Mucosa of descending colon (tissue), 3 donors: ENCODE data around the gene USP14. TPM values are rescaled to one million over a fixed set of nuclear protein-coding genes. Genes with fewer than 3 reads are reported as not detected.

Experiments used
- microRNA-seq: library from miRNA; unstranded; fragments of <30 nt; microRNA quantifications from one replicate; pipeline ENCODE4, GENCODE V29; 2019
- total RNA-seq, 3 donors: library from RNA; stranded (reverse); fragmentation: NEBNext Ultra II Directional in 2 of 3; extraction: Animal tissue kit (Norgen Biotek cat#: 25700) in 2 of 3; gene quantifications; one replicate each; pipeline versions ENCODE4 v1.2.1 to v1.2.4, GENCODE V29; 2021 to 2023
- donor health status: DM: no; HTN: no; CAD: no; lungs with moderate emphysema.
- donor health status: DM: no; HTN: no; CAD: no.
- donor health status: DM: no; HTN: yes; CAD: no.

Gene USP14
- total RNA-seq, 3 donors from 2014 or later = 25.5 to 47.6 (median 38.2) TPM

Small RNAs within 50 kb of the gene (microRNA-seq; reads per million reads assigned to microRNA genes)
- gene MIR8078 = not detected

Other genes starting within 250 kb of the USP14 start
- 1 to 10 TPM in 1 of 3 donors, under 1 TPM in 1, not detected in 1; 0.55 to 1.2 TPM for gene TUBB8B, start 108.9 kb upstream of the USP14 start, total RNA-seq
- gene THOC1, start 109.5 kb downstream of the USP14 start, total RNA-seq = 10 to 100 TPM; 25.9 to 32.8 (median 27.6) TPM